ENCODE measurements around the gene ERI3.

- TF ChIP-seq TAF1 (IDR thresholded peaks at IDR 0.05; ENCODE audit: low read depth, low read length), result peak; percentile 87
- peak; percentile 77 for TF ChIP-seq POLR2A (IDR thresholded peaks at IDR 0.05; ENCODE audit: low read depth, low read length)
- TF ChIP-seq POLR2AphosphoS5 (IDR thresholded peaks at IDR 0.05; ENCODE audit: low read depth, low read length), result peak; percentile 82
- peak; percentile 39; the same call in 1 of the 2 replicates for TF ChIP-seq SPI1 (IDR thresholded peaks at IDR 0.05; ENCODE audit: low read depth, low read length)
- TF ChIP-seq POU2F2 (IDR thresholded peaks at IDR 0.05; ENCODE audit: low read depth, low read length), result peak; percentile 92
Measured at GRCh38 chr1:44213222-44214112, 141.6 kb downstream of the ERI3 start, which contains the start of gene DMAP1.
